Occipital lobe (tissue), 2 donors: Measurements from ENCODE around the gene TOX4. TPM values are rescaled to one million over a fixed set of nuclear protein-coding genes. Genes with fewer than 3 reads are reported as not detected.
"Not testable (repeated sequence)": the region's sequence is repeated elsewhere in the genome, so short reads cannot be mapped to it uniquely, and the experiment has no call there.

ENCODE experiments used
- DNase-seq: peaks from one replicate; lab custom pipeline; 2025; lab: John Stamatoyannopoulos, UW
- total RNA-seq: library from RNA; depleted of rRNA; stranded (reverse); fragments of >200 nt; gene quantifications from one replicate; pipeline ENCODE4 v1.2.3, GENCODE V29; 2014

The TOX4 gene
- total RNA-seq, result 20.9 TPM

GRCh38 chr14:21476925-21477681 is at the start of gene TOX4, which contains the start of gene RAB2B:
TOX4 (plus strand) TSS chr14:21477195; CDS start chr14:21477279, 84 bp downstream.
RAB2B (minus strand) TSS chr14:21476959; CDS start chr14:21476872, 87 bp downstream.
- peak; percentile 98 for DNase-seq

- DNase-seq, result no peak
Measured at GRCh38 chr14:21428930-21429329, 48.1 kb upstream of the TOX4 start.

- DNase-seq, result no peak
Measured at GRCh38 chr14:21431126-21431525, 45.9 kb upstream of the TOX4 start.

- DNase-seq, result no peak
Measured at GRCh38 chr14:21436567-21437062, 40.4 kb upstream of the TOX4 start.

DNA sequence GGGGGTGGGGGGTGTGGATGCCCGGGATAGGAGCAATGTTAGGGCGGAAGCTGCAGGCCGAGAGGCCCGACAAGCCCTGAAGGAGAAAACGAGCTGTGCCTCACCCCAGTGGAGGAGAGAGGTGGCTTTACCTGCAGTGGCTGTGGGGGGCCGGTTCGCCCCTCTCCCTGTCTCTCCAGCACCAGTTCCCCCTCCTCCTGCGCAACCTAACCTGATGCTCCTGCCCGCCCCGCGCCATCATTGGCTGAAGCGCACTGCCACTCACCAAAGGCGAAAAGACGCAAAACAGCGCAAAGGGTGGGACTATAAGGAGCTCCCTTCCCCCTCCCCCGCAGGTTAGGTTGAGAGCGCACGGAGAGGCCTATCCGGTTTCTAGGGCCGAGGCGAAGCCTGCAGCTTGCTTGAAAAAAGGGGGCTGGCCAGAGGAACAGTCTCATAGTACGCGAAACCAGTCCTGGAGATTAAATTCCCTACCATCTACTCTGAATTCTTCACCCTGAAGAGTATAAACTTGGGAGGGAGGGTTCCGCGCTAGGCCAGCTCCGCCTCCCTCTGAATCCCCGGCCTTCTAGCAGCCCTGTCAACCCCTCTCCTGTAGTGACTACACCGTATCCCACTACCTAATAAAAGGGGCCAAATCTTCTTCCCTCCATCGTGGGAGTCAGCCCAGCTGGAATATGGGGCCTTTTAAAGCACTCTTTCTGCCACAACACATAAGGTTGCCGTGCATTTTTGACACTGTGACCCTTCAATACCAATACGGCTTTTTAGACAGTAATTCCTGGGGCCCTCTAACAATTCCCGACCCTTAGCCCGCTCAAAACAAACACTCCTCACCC is 39.7 kb upstream of the TOX4 start:
- DNase-seq, result peak; percentile 99

DNA sequence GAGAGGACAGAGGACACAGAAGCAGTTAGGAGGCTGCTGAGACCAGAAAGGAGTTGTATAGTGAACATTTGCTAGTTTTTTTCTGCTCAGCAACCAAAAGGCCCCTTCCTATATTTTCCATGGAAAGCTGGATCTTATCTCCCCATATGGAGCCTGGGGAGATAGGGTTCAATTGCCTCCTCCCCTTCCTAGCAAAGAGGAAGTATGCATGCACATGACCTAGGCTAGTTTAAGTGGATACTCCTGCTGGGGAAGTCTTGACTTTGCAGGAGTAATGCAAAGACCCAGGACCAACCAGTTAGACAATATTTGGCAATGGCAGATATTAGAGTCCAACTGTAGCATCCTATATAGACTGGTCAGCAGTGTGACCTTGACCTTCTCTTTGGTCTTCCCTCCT is 36.1 kb upstream of the TOX4 start:
- DNase-seq, result no peak

- DNase-seq, result not testable (repeated sequence)
Measured at GRCh38 chr14:21442657-21443056, 34.3 kb upstream of the TOX4 start.

GRCh38 chr14:21449899-21450216 is 27.1 kb upstream of the TOX4 start:
- no peak for DNase-seq

GRCh38 chr14:21454843-21455544 is 22.0 kb upstream of the TOX4 start:
- DNase-seq, result no peak

DNA sequence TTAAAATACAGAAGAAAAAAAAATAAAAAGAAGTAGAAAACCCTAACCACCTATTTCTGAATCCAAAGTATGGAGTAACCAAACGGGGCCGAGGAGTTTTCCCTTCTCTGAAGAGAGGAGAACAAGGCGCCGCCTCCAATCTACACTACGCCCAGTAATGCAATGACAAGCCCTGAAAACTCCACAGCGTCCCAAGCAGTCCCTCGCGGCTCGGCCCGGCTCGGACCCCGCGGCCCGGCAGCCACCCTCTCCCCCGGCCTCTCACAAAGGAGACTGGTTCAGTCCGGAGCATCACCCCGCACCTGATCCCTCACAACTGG is 21.4 kb upstream of the TOX4 start:
- DNase-seq, result no peak

- DNase-seq, result peak; percentile 100
Measured at GRCh38 chr14:21455912-21456667, 20.9 kb upstream of the TOX4 start, which contains the start of gene CHD8. CHD8 (minus strand) TSS chr14:21456123; CDS start chr14:21431643, 24,480 bp downstream.

DNA sequence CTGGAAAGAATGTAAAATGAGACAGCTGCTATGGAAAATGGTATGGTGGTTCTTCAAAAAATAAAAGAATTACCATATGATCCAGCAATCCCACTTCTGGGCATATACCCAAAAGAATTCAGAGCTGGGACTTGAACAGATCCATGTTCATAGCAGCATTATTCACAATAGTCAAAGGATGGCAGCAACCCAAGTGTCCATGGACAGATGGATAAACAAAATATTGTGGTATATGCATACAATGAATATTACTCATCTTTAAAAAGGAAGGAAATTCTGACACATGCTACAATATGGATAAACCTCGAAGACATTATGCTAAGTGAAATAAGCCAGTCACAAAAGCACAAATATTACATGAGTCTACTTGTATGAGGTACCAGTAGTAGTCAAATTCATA is 9.4 kb upstream of the TOX4 start:
- DNase-seq, result no peak

GRCh38 chr14:21475767-21476522 is 1.1 kb upstream of the TOX4 start:
- no peak for DNase-seq

GRCh38 chr14:21476523-21476924 is 471 bp upstream of the TOX4 start:
- peak; percentile 89 for DNase-seq

GRCh38 chr14:21486640-21487087 is 9.7 kb downstream of the TOX4 start:
- no peak for DNase-seq

GRCh38 chr14:21494902-21495762 is 18.1 kb downstream of the TOX4 start:
- no peak for DNase-seq

DNA sequence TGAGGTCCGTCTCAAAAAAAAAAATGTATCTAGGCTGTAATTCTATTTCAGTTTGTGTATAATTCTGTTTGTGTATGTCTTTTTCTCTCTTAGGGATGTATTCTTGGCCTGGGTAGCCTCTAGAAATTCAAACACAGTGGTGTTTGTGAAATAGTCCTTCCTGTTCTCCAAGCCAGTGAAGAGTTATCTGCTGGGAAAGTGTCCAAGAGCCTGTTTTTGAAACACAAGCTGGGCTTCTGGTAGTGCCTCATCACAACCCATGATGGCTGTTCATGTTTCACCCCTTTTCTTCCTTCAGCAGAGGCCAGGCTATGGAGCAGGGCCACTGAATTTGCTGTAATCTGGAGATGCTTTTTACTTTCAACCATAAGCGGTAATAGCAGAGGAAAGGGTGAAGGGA is 19.5 kb downstream of the TOX4 start:
- DNase-seq, result no peak

DNA sequence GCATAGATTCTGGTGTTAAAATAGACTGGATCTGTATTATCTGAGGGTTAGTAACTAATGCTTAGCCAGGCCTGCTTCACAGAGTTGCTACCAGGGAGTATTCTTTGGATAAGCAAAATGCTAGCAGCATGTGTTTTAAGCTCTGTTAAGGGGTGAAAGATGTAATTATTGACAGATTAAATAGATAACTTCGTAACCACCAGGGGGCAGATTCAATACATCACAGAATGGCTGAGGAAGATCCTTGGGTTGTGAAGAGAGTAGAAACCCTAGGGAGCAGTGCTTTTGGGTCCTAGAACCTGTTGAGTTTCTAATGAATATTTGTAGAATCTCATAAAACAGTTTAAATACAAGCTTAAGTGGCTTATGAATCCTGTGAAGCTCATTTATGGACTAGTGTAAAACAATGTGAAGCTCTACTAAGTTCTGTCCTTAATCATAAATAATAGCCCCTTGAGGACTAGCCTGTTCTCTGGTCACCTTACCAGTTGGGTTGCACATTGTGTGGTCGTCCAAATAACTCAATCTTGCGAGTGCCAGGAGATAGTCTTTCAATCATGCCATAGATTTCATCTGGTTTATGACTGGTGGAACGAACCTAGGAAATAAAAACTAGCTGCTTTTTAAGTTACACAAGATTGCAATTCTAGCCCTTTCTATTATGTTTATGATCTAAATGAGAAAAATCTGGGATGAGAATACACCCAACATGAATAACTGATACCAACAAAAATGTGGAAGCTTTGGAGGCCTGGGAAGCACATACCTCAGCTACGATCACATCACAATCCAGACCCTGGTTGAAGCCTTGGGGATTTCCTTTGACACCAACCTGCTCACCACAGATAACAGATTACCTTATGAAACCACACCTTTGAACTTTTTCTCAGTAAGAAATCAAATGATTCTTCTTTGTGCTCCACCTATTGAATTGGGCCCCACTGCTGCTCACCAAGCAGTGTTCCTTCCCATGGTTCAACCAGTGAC is 21.8 kb downstream of the TOX4 start:
- DNase-seq, result no peak
